HepG2 (cell line): Measurements from ENCODE around the gene C12orf43. TPM values are rescaled to one million over a fixed set of nuclear protein-coding genes. Genes with fewer than 3 reads are reported as not detected.

Experiments
- ATF2 ChIP-seq: sonication (generic); formaldehyde crosslinking; IDR thresholded peaks from 2 replicates; pipeline ENCODE4 v1.4.0; 2020; ENCODE audit warnings: missing genetic modification reagents
- EHMT2 ChIP-seq: fragments of 200-600 bp; sonication (generic); IDR thresholded peaks from 2 replicates; pipeline ENCODE4 v1.7.0; 2017; ENCODE audit warnings: antibody characterized with exemption, low read depth, low read length, borderline replicate concordance
- ELF1 ChIP-seq: sonication (generic); formaldehyde crosslinking; IDR thresholded peaks from 2 replicates; pipeline ENCODE4 v1.4.0; 2020; ENCODE audit warnings: missing genetic modification reagents
- FIP1L1 ChIP-seq: fragments of 200-400 bp; formaldehyde crosslinking; IDR thresholded peaks from 2 replicates; pipeline ENCODE4 v1.6.1; 2018; ENCODE audit warnings: low read depth, mild to moderate bottlenecking, low read length, moderate library complexity, borderline replicate concordance; ENCODE audit not compliant: insufficient read depth
- FOXK1 ChIP-seq: sonication (generic); formaldehyde crosslinking; IDR thresholded peaks from 2 replicates; pipeline ENCODE4 v1.4.0; 2020; ENCODE audit warnings: low read depth, missing genetic modification reagents, borderline replicate concordance
- GABPB1 ChIP-seq: IDR thresholded peaks from 2 replicates; pipeline ENCODE4 v1.6.1; 2016; ENCODE audit warnings: mild to moderate bottlenecking, missing genetic modification reagents, moderate library complexity, missing compliant biosample characterization
- LRRFIP1 ChIP-seq: sonication (generic); formaldehyde crosslinking; conservative IDR thresholded peaks from 2 replicates; pipeline ENCODE4 v1.4.0; 2020; ENCODE audit warnings: missing genetic modification reagents
- MLX ChIP-seq: IDR thresholded peaks from 2 replicates; pipeline ENCODE4 v1.6.1; 2016
- PHF20 ChIP-seq: sonication (generic); formaldehyde crosslinking; IDR thresholded peaks from 2 replicates; pipeline ENCODE4 v1.5.0; 2020; ENCODE audit warnings: mild to moderate bottlenecking, missing genetic modification reagents
- PTBP1 ChIP-seq: fragments of 200-400 bp; formaldehyde crosslinking; IDR thresholded peaks from 2 replicates; pipeline ENCODE4 v1.6.1; 2018; ENCODE audit warnings: low read length, low read depth; ENCODE audit not compliant: poor library complexity, severe bottlenecking
- RARG ChIP-seq: sonication (generic); formaldehyde crosslinking; IDR thresholded peaks from 2 replicates; pipeline ENCODE4 v1.4.0; 2020; ENCODE audit warnings: low read depth, mild to moderate bottlenecking, missing genetic modification reagents
- SMC3 ChIP-seq: IDR thresholded peaks from 2 replicates; pipeline ENCODE4 v1.6.1; 2011; ENCODE audit warnings: low read length, improper control_type of control experiment
- SNAI1 ChIP-seq: sonication (generic); formaldehyde crosslinking; IDR thresholded peaks from 2 replicates; pipeline ENCODE4 v1.5.0; 2020; ENCODE audit warnings: mild to moderate bottlenecking, missing genetic modification reagents, borderline replicate concordance
- TEAD3 ChIP-seq: optimal IDR thresholded peaks from 2 replicates; pipeline ENCODE3; 2016; ENCODE audit warnings: borderline replicate concordance
- XBP1 ChIP-seq: sonication (generic); formaldehyde crosslinking; IDR thresholded peaks from 2 replicates; pipeline ENCODE4 v1.5.0; 2020; ENCODE audit warnings: missing genetic modification reagents
- ZFYVE20 ChIP-seq: sonication (generic); formaldehyde crosslinking; IDR thresholded peaks from 2 replicates; pipeline ENCODE4 v1.8.0; 2023; ENCODE audit warnings: low read depth, mild to moderate bottlenecking, moderate library complexity, missing genetic modification reagents, borderline replicate concordance
- ZNF160 ChIP-seq: sonication (generic); formaldehyde crosslinking; IDR thresholded peaks from 2 replicates; pipeline ENCODE4 v1.8.0; 2022; ENCODE audit warnings: mild to moderate bottlenecking, inconsistent platforms, missing genetic modification reagents
- ZNF33A ChIP-seq: sonication (generic); formaldehyde crosslinking; IDR thresholded peaks from 2 replicates; pipeline ENCODE4 v1.5.1; 2020; ENCODE audit warnings: missing genetic modification reagents, mild to moderate bottlenecking, moderate library complexity, borderline replicate concordance
- ZNF343 ChIP-seq: sonication (generic); formaldehyde crosslinking; IDR thresholded peaks from 2 replicates; pipeline ENCODE4 v1.4.0; 2020; ENCODE audit warnings: mild to moderate bottlenecking, missing genetic modification reagents
- ZNF468 ChIP-seq: sonication (generic); formaldehyde crosslinking; IDR thresholded peaks from 2 replicates; pipeline ENCODE4 v1.8.0; 2022; ENCODE audit warnings: mild to moderate bottlenecking, moderate library complexity, missing genetic modification reagents
- ZNF496 ChIP-seq: sonication (generic); formaldehyde crosslinking; IDR thresholded peaks from 2 replicates; pipeline ENCODE4 v1.8.1; 2023; ENCODE audit warnings: mild to moderate bottlenecking, moderate library complexity, missing genetic modification reagents; ENCODE audit not compliant: insufficient replicate concordance
- ZNF619 ChIP-seq: sonication (generic); formaldehyde crosslinking; IDR thresholded peaks from 2 replicates; pipeline ENCODE4 v1.4.0; 2020; ENCODE audit warnings: mild to moderate bottlenecking, missing genetic modification reagents
- ZNF709 ChIP-seq: sonication (generic); formaldehyde crosslinking; IDR thresholded peaks from 2 replicates; pipeline ENCODE4 v1.5.0; 2020; ENCODE audit warnings: mild to moderate bottlenecking, missing genetic modification reagents
- ZSCAN25 ChIP-seq: sonication (generic); formaldehyde crosslinking; IDR thresholded peaks from 2 replicates; pipeline ENCODE4 v1.8.0; 2022; ENCODE audit warnings: mild to moderate bottlenecking, missing genetic modification reagents
- polyA plus RNA-seq, 8 experiments: library from polyadenylated mRNA; depleted of rRNA in 3 of 8; stranded (reverse) in 7 of 8; unstranded in 1 of 8; fragments of >200 nt; fragmentation: Illumina TruSeq in 4 of 8; extraction: Trizol in 4 of 8; gene quantifications; 2 replicates each; pipeline versions ENCODE4 v1.2.1 to v1.2.3, GENCODE V29; 2011 to 2016; ENCODE audit warnings: low read depth in 4 of 8, missing spikeins in 1 of 8, mixed read lengths in 1 of 8; ENCODE audit not compliant: insufficient read depth in 1 of 8
- total RNA-seq, 5 experiments: library from RNA; depleted of rRNA; stranded (reverse); fragments of >200 nt; fragmentation: Illumina TruSeq; extraction: Trizol; gene quantifications; 2 replicates each; pipeline ENCODE4 v1.2.3, GENCODE V29; 2016; ENCODE audit warnings: low read depth in 1 of 5
- TF ChIP-seq, protein P1 (sequence below): sonication (generic); IDR thresholded peaks from 2 replicates; pipeline ENCODE4 v1.6.1; 2016; ENCODE audit warnings: low read depth, borderline replicate concordance

The C12orf43 gene
- total and polyA plus RNA-seq, 2 of the 13 experiments (the other 11 are each of a cell fraction or from before 2014, with no cell fraction given) = 7.9 to 11.1 TPM

DNA sequence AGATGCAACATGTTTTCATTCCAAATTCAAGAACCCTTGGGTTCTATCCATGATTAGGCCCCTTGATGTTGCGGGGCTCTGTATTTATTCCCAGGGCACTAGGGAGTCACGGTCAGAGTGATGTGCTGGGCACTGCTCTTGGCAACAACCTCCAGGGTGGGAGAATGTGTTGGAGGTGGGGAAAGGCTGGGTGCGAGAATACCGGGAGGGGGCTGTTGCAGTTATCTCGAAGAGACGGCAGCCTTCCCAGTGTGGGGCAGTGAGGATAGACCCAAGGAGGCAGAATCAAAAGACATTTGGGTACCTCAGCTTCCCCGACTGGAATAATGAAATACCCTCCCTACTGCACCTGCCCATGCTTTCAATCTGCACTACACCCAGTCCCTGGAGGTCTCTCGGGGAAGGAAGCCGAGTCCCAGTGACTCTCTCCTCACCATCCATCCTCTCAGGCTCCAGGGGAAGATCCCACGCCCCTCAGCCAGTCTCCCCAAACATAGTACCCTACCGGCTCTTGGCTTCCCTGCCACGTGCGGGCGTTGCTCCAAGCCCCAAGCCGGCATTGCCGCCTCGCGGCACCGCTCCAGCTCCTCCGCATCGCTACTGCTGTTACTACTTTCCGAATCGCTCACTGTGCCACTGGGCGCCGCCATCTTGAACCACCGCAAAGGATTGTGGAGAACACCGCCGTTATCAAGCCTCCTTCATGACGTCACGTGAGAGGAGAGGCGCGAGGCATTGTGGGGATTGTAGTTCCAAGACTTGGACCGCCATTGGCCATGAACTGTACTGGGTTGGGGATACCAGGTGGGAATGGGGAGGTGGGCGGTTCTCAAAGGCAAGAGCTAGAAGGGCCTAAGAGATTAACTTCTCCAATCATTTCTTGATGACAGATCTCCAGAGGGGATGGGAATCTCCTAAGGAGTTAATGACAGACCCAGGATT, at the start of gene C12orf43 (continued):
- TF ChIP-seq ZNF619 (CRISPR knock-in tag) (peak; percentile 83; the same call in 1 of the 2 replicates), ZFYVE20 (no peak), SNAI1 (CRISPR knock-in tag) (no peak), MLX (CRISPR knock-in tag) (no peak), ZNF468 (CRISPR knock-in tag) (no peak), FOXK1 (CRISPR knock-in tag) (peak; percentile 89; the same call in 1 of the 2 replicates), PHF20 (CRISPR knock-in tag) (peak; percentile 93), ZNF709 (CRISPR knock-in tag) (no peak), ZNF343 (CRISPR knock-in tag) (no peak), ZNF160 (CRISPR knock-in tag) (no peak), EHMT2 (peak; percentile 94; the same call in 1 of the 2 replicates), ZNF33A (CRISPR knock-in tag) (no peak), ZSCAN25 (CRISPR knock-in tag) (peak; percentile 33; the same call in 1 of the 2 replicates), XBP1 (CRISPR knock-in tag) (no peak), ZNF496 (CRISPR knock-in tag) (no peak), ELF1 (CRISPR knock-in tag) (peak; percentile 67), SMC3 (no peak), GABPB1 (CRISPR knock-in tag) (peak; percentile 82), TEAD3 (CRISPR knock-in tag) (peak; percentile 54), RARG (CRISPR knock-in tag) (no peak), PTBP1 (no peak), ATF2 (CRISPR knock-in tag) (peak; percentile 94), LRRFIP1 (no peak), FIP1L1 (no peak)
- TF ChIP-seq, protein P1, sequence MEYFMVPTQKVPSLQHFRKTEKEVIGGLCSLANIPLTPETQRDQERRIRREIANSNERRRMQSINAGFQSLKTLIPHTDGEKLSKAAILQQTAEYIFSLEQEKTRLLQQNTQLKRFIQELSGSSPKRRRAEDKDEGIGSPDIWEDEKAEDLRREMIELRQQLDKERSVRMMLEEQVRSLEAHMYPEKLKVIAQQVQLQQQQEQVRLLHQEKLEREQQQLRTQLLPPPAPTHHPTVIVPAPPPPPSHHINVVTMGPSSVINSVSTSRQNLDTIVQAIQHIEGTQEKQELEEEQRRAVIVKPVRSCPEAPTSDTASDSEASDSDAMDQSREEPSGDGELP = no peak
